Activated CD4-positive, alpha-beta T cell treated with anti-CD3 and anti-CD28 coated beads, Interleukin-2, amount 50 U/mL, for 1 hour (primary cell): Measurements from ENCODE around the gene SLC2A10.
"Not testable (repeated sequence)": the region's sequence is repeated elsewhere in the genome, so short reads cannot be mapped to it uniquely, and the experiment has no call there.

Experiments
- DNase-seq: peaks from one replicate; pipeline ENCODE4 v3.0.0-alpha.2; 2020

Gene SLC2A10

GRCh38 chr20:46709459-46710152, at the start of gene SLC2A10:
Gene SLC2A10 (plus strand): TSS chr20:46709649. CDS start chr20:46709737, 88 bp downstream.
- DNase-seq, result no peak

GRCh38 chr20:46660487-46660886, 49.0 kb upstream of the SLC2A10 start:
- DNase-seq, result no peak

GRCh38 chr20:46661659-46662058, 47.8 kb upstream of the SLC2A10 start:
- no peak for DNase-seq

- DNase-seq, result no peak
Measured at GRCh38 chr20:46663531-46663930, 45.9 kb upstream of the SLC2A10 start.

GRCh38 chr20:46665602-46666001, 43.8 kb upstream of the SLC2A10 start:
- DNase-seq, result no peak

GRCh38 chr20:46666306-46666705, 43.1 kb upstream of the SLC2A10 start:
- no peak for DNase-seq

- DNase-seq, result no peak
Measured at GRCh38 chr20:46666818-46667515, 42.5 kb upstream of the SLC2A10 start.

GRCh38 chr20:46670228-46670584, 39.2 kb upstream of the SLC2A10 start:
- DNase-seq, result no peak

GRCh38 chr20:46670585-46671584, 38.6 kb upstream of the SLC2A10 start:
- DNase-seq, result no peak

GRCh38 chr20:46671866-46672542, 37.4 kb upstream of the SLC2A10 start:
- DNase-seq, result no peak

GRCh38 chr20:46672543-46673148, 36.8 kb upstream of the SLC2A10 start:
- DNase-seq, result no peak

GRCh38 chr20:46673394-46674252, 35.8 kb upstream of the SLC2A10 start:
- no peak for DNase-seq

GRCh38 chr20:46674253-46675083, 35.0 kb upstream of the SLC2A10 start:
- DNase-seq, result no peak

- not testable (repeated sequence) for DNase-seq
Measured at GRCh38 chr20:46676649-46677316, 32.7 kb upstream of the SLC2A10 start.

GRCh38 chr20:46677608-46678007, 31.8 kb upstream of the SLC2A10 start:
- DNase-seq, result no peak

- no peak for DNase-seq
Measured at GRCh38 chr20:46678516-46678915, 30.9 kb upstream of the SLC2A10 start.

GRCh38 chr20:46680684-46681031, 28.8 kb upstream of the SLC2A10 start:
- no peak for DNase-seq

- DNase-seq, result peak; percentile 64
Measured at GRCh38 chr20:46681032-46681854, 28.2 kb upstream of the SLC2A10 start.
